T-helper 2 cell treated with Interferon-gamma antibody and Interleukin-4, amounts not matched to agents 5 μg/mL and 100 μg/mL, for 36 hours (primary cell): ENCODE measurements around the gene SPEG.

Experiments
- DNase-seq: peaks from one replicate; pipeline ENCODE4 v3.0.0; 2021; ENCODE audit warnings: low spot score
- H3K27ac Mint-ChIP-seq: one replicate; pipeline ENCODE4 v1.8.0; 2021; ENCODE audit warnings: mild to moderate bottlenecking, mixed read lengths
- H3K27me3 Mint-ChIP-seq: one replicate; pipeline ENCODE4 v1.8.0; 2021; ENCODE audit warnings: low read depth, mixed read lengths
- H3K36me3 Mint-ChIP-seq: one replicate; pipeline ENCODE4 v1.8.0; 2021; ENCODE audit warnings: low read depth, mixed read lengths
- H3K4me1 Mint-ChIP-seq: one replicate; pipeline ENCODE4 v1.8.0; 2021; ENCODE audit warnings: low read depth, mixed read lengths
- H3K4me3 Mint-ChIP-seq: one replicate; pipeline ENCODE4 v1.8.0; 2022; ENCODE audit warnings: mild to moderate bottlenecking, moderate library complexity, mixed read lengths
- H3K9me3 Mint-ChIP-seq: one replicate; pipeline ENCODE4 v1.8.0; 2021; ENCODE audit warnings: mixed read lengths

The SPEG gene

GRCh38 chr2:219409619-219410018 is 25.0 kb upstream of the SPEG start:
- Mint-ChIP-seq H3K36me3 (no peaks in the 10 kb centered on the region), H3K4me1 (no peaks in the 10 kb centered on the region), H3K27ac (no peak overlapping the region), H3K9me3 (no peaks in the 10 kb centered on the region), H3K4me3 (no peak overlapping the region), H3K27me3 (peaks cover 8% of the 10 kb centered on the region)
- no peak for DNase-seq

GRCh38 chr2:219410390-219410789 is 24.3 kb upstream of the SPEG start:
- no peaks in the 10 kb centered on the region for H3K4me1 Mint-ChIP-seq
- no peak overlapping the region for H3K27ac Mint-ChIP-seq
- H3K36me3 Mint-ChIP-seq: no peaks in the 10 kb centered on the region
- no peaks in the 10 kb centered on the region for H3K9me3 Mint-ChIP-seq
- H3K4me3 Mint-ChIP-seq: no peak overlapping the region
- DNase-seq: no peak
- H3K27me3 Mint-ChIP-seq: peaks cover 8% of the 10 kb centered on the region

GRCh38 chr2:219414857-219415256 is 19.8 kb upstream of the SPEG start:
- no peaks in the 10 kb centered on the region for H3K36me3 Mint-ChIP-seq
- H3K4me3 Mint-ChIP-seq: no peak overlapping the region
- no peak overlapping the region for H3K27ac Mint-ChIP-seq
- no peak for DNase-seq
- H3K9me3 Mint-ChIP-seq: no peaks in the 10 kb centered on the region
- no peaks in the 10 kb centered on the region for H3K4me1 Mint-ChIP-seq
- H3K27me3 Mint-ChIP-seq: peaks cover 32% of the 10 kb centered on the region

- H3K4me1 Mint-ChIP-seq: no peaks in the 10 kb centered on the region
- DNase-seq: no peak
- no peak overlapping the region for H3K27ac Mint-ChIP-seq
- no peaks in the 10 kb centered on the region for H3K36me3 Mint-ChIP-seq
- peaks cover 36% of the 10 kb centered on the region for H3K27me3 Mint-ChIP-seq
- H3K4me3 Mint-ChIP-seq: no peak overlapping the region
- H3K9me3 Mint-ChIP-seq: no peaks in the 10 kb centered on the region
Measured at GRCh38 chr2:219415580-219416234, 18.9 kb upstream of the SPEG start.

GRCh38 chr2:219416235-219416602 is 18.4 kb upstream of the SPEG start:
- Mint-ChIP-seq H3K4me3 (no peak overlapping the region), H3K9me3 (no peaks in the 10 kb centered on the region), H3K4me1 (no peaks in the 10 kb centered on the region), H3K36me3 (no peaks in the 10 kb centered on the region), H3K27me3 (peaks cover 36% of the 10 kb centered on the region), H3K27ac (no peak overlapping the region)
- no peak for DNase-seq

GRCh38 chr2:219416938-219417337 is 17.7 kb upstream of the SPEG start:
- no peak overlapping the region for H3K4me3 Mint-ChIP-seq
- H3K9me3 Mint-ChIP-seq: no peaks in the 10 kb centered on the region
- H3K27me3 Mint-ChIP-seq: peaks cover 36% of the 10 kb centered on the region
- H3K27ac Mint-ChIP-seq: no peak overlapping the region
- H3K4me1 Mint-ChIP-seq: no peaks in the 10 kb centered on the region
- no peaks in the 10 kb centered on the region for H3K36me3 Mint-ChIP-seq
- no peak for DNase-seq

GRCh38 chr2:219417374-219417773 is 17.3 kb upstream of the SPEG start:
- Mint-ChIP-seq H3K9me3 (no peaks in the 10 kb centered on the region), H3K27ac (no peak overlapping the region), H3K4me1 (no peaks in the 10 kb centered on the region), H3K36me3 (no peaks in the 10 kb centered on the region), H3K27me3 (peaks cover 36% of the 10 kb centered on the region), H3K4me3 (no peak overlapping the region)
- no peak for DNase-seq

GRCh38 chr2:219418155-219419011 is 16.3 kb upstream of the SPEG start, which contains the start of gene DES:
DES (plus strand) TSS chr2:219418377; CDS start chr2:219418463, 86 bp downstream.
- peaks cover 34% of the 10 kb centered on the region for H3K27me3 Mint-ChIP-seq
- no peaks in the 10 kb centered on the region for H3K9me3 Mint-ChIP-seq
- no peak within 1 kb of the TSS for H3K4me3 Mint-ChIP-seq
- H3K4me1 Mint-ChIP-seq: no peaks in the 10 kb centered on the region
- no peaks in the 10 kb centered on the region for H3K36me3 Mint-ChIP-seq
- H3K27ac Mint-ChIP-seq: no peak within 1 kb of the TSS
- DNase-seq: no peak

- Mint-ChIP-seq H3K4me3 (no peak overlapping the region), H3K4me1 (no peaks in the 10 kb centered on the region), H3K27me3 (peaks cover 29% of the 10 kb centered on the region), H3K36me3 (no peaks in the 10 kb centered on the region), H3K9me3 (no peaks in the 10 kb centered on the region), H3K27ac (no peak overlapping the region)
- no peak for DNase-seq
Measured at GRCh38 chr2:219419012-219419324, 15.7 kb upstream of the SPEG start.

GRCh38 chr2:219419331-219420197 is 15.1 kb upstream of the SPEG start:
- Mint-ChIP-seq H3K27me3 (peaks cover 29% of the 10 kb centered on the region), H3K4me3 (no peak overlapping the region), H3K9me3 (no peaks in the 10 kb centered on the region), H3K36me3 (no peaks in the 10 kb centered on the region), H3K27ac (no peak overlapping the region), H3K4me1 (no peaks in the 10 kb centered on the region)
- no peak for DNase-seq

- Mint-ChIP-seq H3K27ac (no peak overlapping the region), H3K9me3 (no peaks in the 10 kb centered on the region), H3K36me3 (no peaks in the 10 kb centered on the region), H3K4me1 (no peaks in the 10 kb centered on the region), H3K27me3 (peaks cover 27% of the 10 kb centered on the region), H3K4me3 (no peak overlapping the region)
- no peak for DNase-seq
Measured at GRCh38 chr2:219420687-219421086, 14.0 kb upstream of the SPEG start.

GRCh38 chr2:219421323-219421722 is 13.3 kb upstream of the SPEG start:
- Mint-ChIP-seq H3K27ac (no peak overlapping the region), H3K27me3 (peaks cover 22% of the 10 kb centered on the region), H3K4me3 (no peak overlapping the region), H3K9me3 (no peaks in the 10 kb centered on the region), H3K4me1 (no peaks in the 10 kb centered on the region), H3K36me3 (no peaks in the 10 kb centered on the region)
- DNase-seq: no peak

GRCh38 chr2:219422952-219423534 is 11.6 kb upstream of the SPEG start:
- no peaks in the 10 kb centered on the region for H3K9me3 Mint-ChIP-seq
- no peaks in the 10 kb centered on the region for H3K4me1 Mint-ChIP-seq
- peaks cover 16% of the 10 kb centered on the region for H3K27me3 Mint-ChIP-seq
- no peaks in the 10 kb centered on the region for H3K36me3 Mint-ChIP-seq
- no peak overlapping the region for H3K4me3 Mint-ChIP-seq
- no peak for DNase-seq
- H3K27ac Mint-ChIP-seq: no peak overlapping the region
